Fibroblast of peridontal ligament (primary cell): ENCODE results near the gene GALNTL6.

Experiments
- DNase-seq: peaks from one replicate; pipeline ENCODE4 v3.0.0-alpha.2; 2010; ENCODE audit errors: extremely low read depth

GALNTL6 gene

GRCh38 chr4:173057901-173058300 lies 1244.7 kb downstream of the GALNTL6 start:
- peak; percentile 61 for DNase-seq

GRCh38 chr4:173061160-173061559 lies 1248.0 kb downstream of the GALNTL6 start:
- no peak for DNase-seq

- DNase-seq, result no peak
Measured at GRCh38 chr4:173073939-173074500, 1260.8 kb downstream of the GALNTL6 start.

GRCh38 chr4:173074501-173074946 lies 1261.3 kb downstream of the GALNTL6 start:
- DNase-seq, result peak; percentile 87

GRCh38 chr4:173076903-173077634 lies 1263.9 kb downstream of the GALNTL6 start:
- DNase-seq, result no peak

- no peak for DNase-seq
Measured at GRCh38 chr4:173088144-173088543, 1274.9 kb downstream of the GALNTL6 start.
